SU-DHL-6 (cell line): ENCODE measurements around the gene TBP.
"Not testable (repeated sequence)": the region's sequence is repeated elsewhere in the genome, so short reads cannot be mapped to it uniquely, and the experiment has no call there.

ENCODE experiments used
- CTCF ChIP-seq: fragments of 200-600 bp; sonication (generic); IDR thresholded peaks from one replicate; pipeline ENCODE4 v1.5.1; 2017; ENCODE audit warnings: antibody characterized with exemption, mild to moderate bottlenecking, low read length, moderate library complexity; ENCODE audit not compliant: insufficient read depth, poor library complexity, severe bottlenecking
- EZH2phosphoT487 ChIP-seq: fragments of 200-600 bp; sonication (generic), shearing (Covaris generic); conservative IDR thresholded peaks from 2 replicates; pipeline ENCODE4 v1.6.1; 2018; ENCODE audit warnings: mild to moderate bottlenecking, antibody characterized with exemption, low read length, moderate library complexity, mixed read lengths

DNA sequence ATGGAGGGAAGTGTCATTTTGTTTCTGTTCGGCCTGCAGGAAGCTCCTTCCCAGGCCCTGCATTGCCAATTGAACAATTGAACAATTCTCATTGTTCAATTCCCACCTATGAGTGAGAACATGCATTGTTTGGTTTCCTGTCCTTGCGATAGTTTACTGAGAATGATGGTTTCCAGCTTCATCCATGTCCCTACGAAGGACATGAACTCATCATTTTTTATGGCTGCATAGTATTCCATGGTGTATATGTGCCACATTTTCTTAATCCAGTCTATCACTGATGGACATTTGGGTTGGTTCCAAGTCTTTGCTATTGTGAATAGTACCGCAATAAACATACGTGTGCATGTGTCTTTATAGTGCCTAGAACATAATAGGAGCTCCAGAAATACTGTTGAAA, 26.2 kb upstream of the TBP start:
- not testable (repeated sequence) for TF ChIP-seq CTCF, EZH2phosphoT487
